Stimulated activated CD4-positive, alpha-beta T cell treated with anti-CD3 and anti-CD28 coated beads, Interleukin-2, amount 100 ng/mL, for 24 hours (primary cell): Measurements from ENCODE around the gene CDHR5.

Experiments used
- DNase-seq, 2 donors: peaks; one replicate each; pipeline ENCODE4 v3.0.0-alpha.2; 2020

The CDHR5 gene

GRCh38 chr11:609341-609811 lies 15.4 kb downstream of the CDHR5 start:
- DNase-seq, result no peak

GRCh38 chr11:608791-609251 lies 15.9 kb downstream of the CDHR5 start:
- DNase-seq, result no peak

- DNase-seq, result no peak
Observed at GRCh38 chr11:607971-608659, 16.6 kb downstream of the CDHR5 start.

- DNase-seq, result no peak
Observed at GRCh38 chr11:607020-607780, 17.6 kb downstream of the CDHR5 start.

GRCh38 chr11:606245-606644 lies 18.5 kb downstream of the CDHR5 start:
- no peak for DNase-seq

GRCh38 chr11:605286-606129 lies 19.2 kb downstream of the CDHR5 start:
- no peak for DNase-seq

GRCh38 chr11:603154-603553 lies 21.6 kb downstream of the CDHR5 start:
- no peak for DNase-seq

GRCh38 chr11:601573-602245 lies 23.0 kb downstream of the CDHR5 start:
- DNase-seq, result no peak

GRCh38 chr11:598005-598680 lies 26.6 kb downstream of the CDHR5 start:
- DNase-seq, result no peak

GRCh38 chr11:597166-597725 lies 27.5 kb downstream of the CDHR5 start:
- DNase-seq, result no peak

- no peak for DNase-seq
Observed at GRCh38 chr11:596374-596773, 28.4 kb downstream of the CDHR5 start.

- no peak for DNase-seq
Observed at GRCh38 chr11:595400-595799, 29.4 kb downstream of the CDHR5 start.

- no peak for DNase-seq
Observed at GRCh38 chr11:593347-593746, 31.4 kb downstream of the CDHR5 start.

GRCh38 chr11:592918-593317 lies 31.8 kb downstream of the CDHR5 start:
- DNase-seq, result no peak

GRCh38 chr11:592501-592900 lies 32.3 kb downstream of the CDHR5 start:
- DNase-seq, result no peak

- DNase-seq, result no peak
Observed at GRCh38 chr11:590997-591396, 33.8 kb downstream of the CDHR5 start.

GRCh38 chr11:589798-590197 lies 35.0 kb downstream of the CDHR5 start:
- DNase-seq, result no peak

- DNase-seq, result peak; percentile 62 to 66
Observed at GRCh38 chr11:587978-588380, 36.8 kb downstream of the CDHR5 start.

- DNase-seq, result no peak
Observed at GRCh38 chr11:587546-587945, 37.2 kb downstream of the CDHR5 start.

- no peak for DNase-seq
Observed at GRCh38 chr11:586376-587316, 38.1 kb downstream of the CDHR5 start.

GRCh38 chr11:584287-584686 lies 40.5 kb downstream of the CDHR5 start:
- no peak for DNase-seq
